NCI-H345 (cell line): ENCODE measurements around the gene POU3F1.

Source experiments
- DNase-seq: peaks from one replicate; lab custom pipeline; 2025; lab: John Stamatoyannopoulos, UW

The POU3F1 gene

DNA sequence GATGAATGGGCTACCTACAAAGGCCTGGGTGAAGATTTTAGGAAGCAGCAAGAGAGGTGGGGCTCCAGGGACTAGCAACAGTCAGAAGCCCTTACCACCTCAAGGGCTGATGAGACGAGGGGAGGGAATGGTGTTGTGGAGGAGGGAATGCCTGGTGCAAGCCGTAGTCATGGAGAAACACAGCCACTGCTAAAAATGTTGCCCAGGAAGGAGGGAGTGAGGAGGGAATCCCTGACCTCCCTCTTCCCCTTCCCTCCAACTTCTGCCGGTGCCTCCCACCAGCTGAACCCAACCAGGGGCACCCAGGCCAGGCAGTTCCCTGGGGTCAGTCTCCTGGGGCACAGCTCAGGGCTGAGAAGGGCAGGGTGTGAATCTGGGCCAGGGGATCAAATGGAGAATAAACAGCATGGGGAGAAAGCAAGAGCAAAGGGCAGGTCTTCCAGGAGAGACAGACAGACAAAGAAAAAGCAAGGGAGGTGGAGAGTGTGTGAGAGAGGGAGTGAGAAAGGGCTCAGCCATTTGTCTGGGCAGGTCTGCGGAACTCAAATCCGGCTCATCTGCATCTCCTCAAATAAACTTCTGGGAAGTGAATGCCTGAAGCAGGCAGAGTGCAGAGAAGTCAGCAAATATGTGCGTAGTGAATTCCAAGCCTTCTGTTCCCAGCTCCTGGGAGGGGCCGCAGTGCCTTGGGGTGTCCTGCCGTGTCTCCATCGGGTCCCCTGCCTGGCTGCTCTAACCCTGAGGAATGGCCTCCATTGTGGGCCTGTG lies 27.1 kb upstream of the POU3F1 start:
- DNase-seq, result no peak

DNA sequence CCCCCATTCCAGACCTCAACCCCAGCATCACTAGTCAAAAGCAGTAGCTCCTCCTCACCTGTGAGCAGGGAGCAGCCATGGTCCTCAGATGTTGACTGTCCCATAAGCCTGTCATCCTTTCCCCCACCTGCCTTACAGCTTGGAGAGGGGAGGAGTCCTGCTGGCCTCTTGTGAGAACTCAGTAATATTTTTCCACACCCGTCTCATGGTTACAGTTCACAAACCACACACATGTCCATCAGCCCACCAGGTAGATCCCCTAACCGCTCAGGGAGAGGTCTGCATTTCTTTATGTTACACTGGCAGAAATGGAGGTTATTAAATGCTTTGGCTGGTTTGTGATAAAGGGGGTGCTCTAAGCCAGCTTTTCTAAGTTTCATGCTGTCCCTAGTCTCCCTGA lies 26.3 kb upstream of the POU3F1 start:
- no peak for DNase-seq

DNA sequence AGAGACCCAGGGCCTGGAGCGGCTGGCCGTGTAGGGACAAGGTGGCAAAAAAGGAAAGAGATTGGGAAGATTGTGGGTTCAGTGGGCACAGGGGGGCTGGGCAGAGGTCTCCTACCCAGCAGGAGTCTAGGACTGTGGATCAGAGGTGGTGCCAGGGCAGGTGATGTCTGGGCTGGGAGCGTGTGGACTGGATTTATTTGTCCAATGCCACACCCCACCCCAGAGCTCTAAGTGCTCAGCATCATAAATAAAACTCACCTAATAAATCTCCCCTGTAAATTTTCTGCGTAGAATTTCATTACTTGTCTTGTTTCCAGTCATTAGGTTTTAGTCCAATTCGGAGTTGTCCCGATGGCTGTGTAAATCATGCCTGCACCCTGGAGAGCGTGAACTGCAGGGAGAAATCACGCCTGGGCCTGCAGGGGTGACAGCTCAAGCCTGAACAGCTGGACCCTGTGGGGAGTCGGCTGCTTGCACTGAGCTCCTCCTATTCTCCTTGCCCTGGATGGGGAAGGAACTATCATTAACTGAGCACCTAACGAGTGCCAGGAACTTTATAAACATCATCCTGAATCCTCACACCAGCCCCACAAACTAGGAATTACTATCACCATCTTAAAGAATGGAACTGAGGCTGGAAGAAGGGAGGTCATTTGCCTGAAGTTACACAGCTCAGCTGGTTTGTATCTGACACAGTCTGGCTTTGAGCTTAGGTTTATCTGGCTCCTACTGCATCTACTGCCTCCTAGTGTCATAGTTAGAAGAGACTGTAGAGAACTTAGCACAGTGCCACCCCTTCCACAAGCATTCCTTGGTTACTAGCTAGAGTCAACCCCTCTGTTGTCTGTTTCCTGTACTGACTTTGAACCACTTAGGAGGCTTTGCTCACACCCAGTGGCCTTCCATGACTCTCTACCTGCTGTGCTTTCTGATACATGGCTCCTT lies 25.0 kb upstream of the POU3F1 start:
- no peak for DNase-seq

DNA sequence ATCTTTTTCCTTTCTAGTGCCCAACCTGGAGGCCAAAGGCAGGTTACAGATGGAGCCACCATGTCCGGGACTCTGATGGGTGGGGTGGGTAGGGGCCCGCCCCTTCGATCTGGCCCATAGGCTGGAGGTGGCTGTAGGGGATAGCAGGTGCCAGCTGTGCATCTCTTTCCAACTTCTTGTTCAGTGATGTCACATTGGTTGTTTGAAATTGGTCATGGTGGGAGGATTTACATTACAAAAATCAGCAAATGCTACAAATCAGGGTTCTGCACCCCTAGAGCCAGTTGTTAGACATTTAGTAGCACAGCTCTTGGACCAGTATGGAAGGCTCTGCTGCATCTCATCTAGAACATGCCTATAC lies 22.4 kb upstream of the POU3F1 start:
- no peak for DNase-seq

DNA sequence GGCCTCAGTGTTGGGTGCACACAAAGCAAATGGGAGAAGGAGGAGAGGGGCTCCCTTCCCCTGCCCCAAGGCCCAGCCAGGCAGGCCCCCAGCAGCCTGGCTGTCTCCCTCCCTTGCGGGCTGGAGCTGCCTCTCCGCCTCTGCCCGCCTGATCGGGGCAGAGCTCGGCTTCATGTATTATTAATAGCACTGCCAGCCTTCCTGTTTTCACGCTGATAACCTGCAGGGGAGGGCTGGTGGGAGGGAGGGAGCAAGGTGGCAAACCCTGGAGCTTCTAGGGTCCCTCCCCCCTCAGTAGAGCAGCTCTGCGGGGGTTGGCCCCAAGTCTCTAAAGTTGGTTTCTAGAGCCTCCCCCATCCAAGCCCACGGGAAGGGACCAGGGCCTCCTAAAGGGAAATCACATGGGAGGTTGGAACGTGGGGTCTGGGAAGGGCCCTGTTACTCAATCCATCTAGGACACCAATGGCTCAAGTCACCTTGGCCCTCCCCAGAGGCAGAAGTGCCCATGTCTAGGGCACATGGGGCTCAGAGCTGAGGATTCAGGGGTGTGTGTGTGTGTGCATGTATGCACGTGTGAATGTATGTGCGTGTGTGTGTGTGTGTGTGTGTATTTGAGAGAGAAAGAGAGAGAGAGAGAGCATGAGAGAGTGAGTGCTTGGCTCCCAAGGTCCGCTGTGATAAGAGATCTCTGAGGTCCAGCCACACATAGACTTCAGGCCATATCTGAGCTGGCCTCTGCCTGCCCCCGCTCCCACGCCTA lies 21.8 kb upstream of the POU3F1 start:
- DNase-seq, result no peak

DNA sequence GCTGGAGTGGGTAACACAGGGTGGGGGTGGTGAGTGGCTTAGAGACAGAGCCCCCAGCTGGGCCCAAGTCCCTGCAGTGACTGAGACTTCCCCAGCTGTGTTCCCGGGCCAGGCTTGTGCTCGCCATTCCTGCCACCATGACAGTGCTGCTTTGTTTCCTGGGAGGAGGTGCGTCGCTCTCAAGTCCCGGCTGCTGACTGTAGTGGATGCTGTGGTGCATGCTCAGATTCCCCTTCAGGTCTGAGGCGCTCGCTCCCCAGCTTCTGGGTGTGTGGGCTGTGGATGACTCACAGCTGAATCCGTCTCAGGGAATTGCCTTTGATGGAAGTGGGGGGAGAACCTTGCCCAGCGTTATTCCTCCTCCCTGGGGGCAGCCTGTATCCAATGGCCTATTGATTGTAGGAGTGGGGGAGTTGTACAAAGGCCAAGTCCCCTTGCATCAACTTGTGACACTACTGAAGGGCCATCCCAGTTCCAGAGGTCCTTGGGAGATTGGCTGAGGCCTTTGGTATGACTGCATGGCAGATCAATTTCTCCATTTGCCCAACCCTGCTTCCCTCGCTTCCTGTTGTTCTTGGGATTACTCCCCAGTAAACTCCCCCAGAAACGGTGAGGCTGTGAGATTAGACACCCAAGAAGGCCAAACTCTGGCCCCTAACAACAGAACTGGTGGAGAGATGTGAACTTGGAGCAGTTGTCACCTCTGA lies 17.8 kb upstream of the POU3F1 start:
- no peak for DNase-seq

DNA sequence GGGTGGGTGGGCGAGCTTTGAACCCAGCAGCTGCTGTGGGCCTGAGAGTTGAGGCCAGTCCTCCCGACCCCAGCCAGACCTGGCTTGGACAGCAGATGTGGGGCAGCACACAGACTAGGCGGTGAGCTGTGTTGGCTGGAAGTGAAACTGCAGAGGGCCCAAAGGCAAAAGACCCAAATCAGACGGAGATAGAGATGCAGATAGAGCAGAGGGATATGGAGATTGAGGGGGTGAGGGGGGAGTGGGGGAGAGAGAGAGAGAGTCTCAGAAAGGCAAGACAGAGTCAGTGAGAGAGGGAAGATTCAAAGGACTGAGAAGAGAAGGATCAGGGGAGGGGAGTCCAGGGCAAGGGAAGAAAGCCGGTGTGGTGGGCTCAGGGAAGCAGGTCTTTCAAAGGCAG lies 17.0 kb upstream of the POU3F1 start:
- DNase-seq, result no peak

DNA sequence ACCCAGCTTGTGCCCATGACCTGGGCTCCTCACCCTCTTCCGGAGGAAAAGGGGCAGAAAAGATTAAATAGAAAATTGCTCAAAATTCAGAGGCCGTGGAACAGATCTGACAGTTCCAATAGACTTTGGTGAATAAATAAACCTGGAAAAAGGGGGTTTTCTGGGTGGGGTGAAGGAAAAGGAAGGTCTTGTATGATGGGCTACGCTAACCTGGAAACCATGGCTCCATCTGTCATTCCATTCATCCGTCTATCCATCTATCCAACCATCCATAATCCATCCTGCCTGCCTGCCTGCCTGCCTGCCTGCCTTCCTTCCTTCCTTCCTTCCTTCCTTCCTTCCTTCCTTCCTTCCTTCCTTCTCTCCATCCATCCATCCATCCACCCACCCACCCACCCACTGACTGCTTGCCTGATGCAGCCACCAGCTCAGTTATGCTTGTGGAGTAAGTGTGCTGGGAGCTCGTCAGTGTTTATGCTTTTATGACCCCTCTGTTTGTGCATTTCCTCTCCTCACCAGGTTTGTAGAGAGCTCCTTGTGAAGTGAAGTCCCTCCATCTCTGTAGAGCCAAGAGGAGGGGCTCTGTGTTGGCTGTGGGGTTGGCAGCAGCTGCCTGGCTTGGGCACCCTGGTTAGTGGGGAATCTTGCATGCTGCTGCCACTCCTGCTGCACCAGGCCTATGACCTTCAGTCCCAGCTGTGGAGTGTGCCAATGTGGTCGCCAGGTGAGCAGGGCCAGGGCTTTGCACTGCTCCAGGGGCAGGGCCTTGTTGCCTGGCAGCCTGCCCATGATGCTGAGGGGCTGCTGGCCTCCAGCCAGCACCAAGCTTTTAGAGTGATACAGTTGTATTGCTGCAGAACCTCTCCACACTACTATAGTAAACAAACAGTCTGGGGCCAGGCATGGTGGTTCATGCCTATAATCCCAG lies 16.0 kb upstream of the POU3F1 start:
- DNase-seq, result peak; percentile 95

DNA sequence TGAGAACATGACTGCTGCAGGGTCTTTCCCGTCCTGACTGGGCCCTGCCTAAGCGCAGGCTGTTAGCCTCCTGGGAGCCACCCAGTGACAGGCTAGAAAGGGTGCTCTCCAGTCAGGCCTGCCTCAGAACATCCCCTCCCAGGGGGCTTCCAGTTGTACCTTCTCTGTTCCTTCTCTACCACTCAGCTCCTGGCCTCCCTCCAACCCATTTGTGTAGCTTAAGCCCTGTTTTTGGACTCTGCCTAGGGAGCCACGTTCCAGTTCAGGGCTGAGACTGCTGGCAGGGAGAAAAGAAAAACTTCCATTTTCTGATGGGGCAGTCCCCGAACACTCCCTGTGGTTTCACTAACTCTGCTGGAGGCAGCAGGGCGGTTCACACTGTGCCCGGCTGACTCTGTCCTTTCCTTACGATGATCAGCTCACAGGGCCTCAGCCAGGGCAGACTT lies 15.3 kb upstream of the POU3F1 start:
- no peak for DNase-seq

DNA sequence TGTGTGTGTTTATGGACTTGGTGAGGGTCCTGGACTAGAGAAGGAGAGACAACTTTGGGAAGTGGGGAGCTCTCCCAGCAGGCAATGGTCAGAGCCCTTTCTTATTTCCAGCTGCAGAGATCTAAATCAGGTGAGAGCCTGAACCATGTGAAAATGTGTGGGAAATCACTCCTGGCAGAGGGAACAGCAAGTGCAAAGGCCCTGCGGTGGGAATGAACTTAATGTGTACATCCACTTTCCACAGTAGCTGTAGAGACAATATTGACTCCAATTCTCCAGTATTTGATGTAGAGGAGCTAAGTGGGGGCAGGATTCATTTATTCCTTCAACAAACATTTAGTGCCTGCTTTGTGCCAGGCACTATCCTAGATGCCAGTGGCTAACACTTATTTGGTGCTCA lies 14.7 kb upstream of the POU3F1 start:
- no peak for DNase-seq

DNA sequence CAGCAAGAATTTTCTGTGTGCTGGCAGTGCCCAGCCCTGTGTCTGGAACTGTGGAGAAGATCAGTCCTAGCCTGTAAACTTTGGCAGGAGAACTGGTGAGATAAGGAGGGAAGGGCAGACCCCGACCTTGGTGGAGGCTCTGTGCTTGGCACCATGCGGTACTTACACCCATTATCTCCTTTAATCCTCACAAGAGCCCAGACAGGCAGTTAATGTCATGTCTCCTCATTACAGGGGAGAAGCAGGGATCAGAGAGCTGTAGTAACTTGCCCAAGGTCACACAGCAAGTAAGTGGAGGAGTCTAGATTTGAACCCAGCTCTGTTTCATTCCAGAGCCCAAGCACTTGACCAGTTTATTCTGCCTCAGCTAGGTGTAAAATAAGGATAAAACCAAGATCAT lies 13.9 kb upstream of the POU3F1 start:
- DNase-seq, result no peak

DNA sequence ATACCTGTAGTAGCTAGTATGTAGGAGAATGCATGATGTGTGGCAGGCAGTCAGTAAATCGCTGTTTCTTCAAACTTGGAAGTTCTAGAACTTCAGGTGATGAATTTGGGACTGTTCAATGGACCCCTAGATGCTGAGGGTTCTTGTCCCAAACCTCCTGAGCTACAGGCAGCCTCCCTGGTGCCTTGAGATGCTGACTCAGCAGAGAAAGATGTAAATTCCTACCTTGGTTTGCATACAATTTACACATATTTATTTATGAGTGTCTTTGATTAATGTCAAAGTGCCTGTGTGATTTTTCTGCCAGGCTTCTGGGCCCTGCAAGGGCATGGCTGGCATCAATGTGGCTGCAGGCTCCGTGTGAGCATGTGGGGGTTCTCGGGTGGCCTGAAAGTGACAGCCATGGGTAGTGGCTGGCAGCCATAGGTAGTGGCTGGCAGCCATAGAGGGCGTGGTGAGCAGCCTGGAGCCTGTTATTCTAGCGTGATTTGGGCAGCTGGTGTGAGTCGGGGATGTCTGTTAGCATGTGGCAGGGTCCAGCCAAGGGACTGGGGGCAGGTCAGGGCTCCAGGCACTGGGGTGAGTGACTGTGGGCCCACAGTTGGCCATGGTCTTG lies 13.2 kb upstream of the POU3F1 start:
- DNase-seq, result no peak

DNA sequence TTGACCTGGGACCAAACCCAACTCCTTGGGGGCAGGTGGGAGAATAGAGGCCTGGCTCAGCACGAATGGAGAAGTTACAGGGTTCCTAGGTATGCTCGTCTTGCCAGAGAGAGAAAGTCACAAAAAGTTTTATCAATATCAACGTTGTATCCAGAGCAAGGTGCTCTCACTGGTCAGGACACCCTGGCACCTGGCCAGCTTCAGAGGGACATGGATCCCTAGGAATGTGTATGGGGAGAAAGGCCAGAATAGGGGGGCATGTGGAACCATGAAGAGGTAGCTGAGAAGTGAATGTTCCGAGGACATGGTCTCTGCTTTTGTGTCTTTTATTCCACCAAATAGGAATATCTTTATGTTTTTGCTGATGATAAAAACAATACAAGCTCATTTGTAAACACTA lies 9.4 kb upstream of the POU3F1 start:
- no peak for DNase-seq

DNA sequence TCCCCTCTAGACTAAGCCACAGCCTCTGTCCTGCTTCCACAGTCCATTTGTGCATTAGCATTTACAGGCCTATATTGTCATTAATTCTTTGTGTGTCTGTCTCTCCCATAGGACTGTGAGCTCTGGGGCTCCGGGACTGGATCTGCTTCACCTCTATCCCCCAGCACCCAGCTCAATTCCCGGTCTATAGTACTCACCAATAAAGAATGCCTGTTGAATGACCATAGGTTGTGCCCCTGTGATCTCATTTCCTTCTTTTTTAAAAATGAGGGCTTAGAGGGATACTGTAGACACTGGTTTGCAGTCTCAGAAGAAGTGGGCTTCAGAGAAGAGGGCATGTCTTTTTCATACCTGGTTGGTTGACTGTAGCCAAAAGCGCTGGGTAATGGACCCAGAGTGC lies 8.8 kb upstream of the POU3F1 start:
- no peak for DNase-seq

DNA sequence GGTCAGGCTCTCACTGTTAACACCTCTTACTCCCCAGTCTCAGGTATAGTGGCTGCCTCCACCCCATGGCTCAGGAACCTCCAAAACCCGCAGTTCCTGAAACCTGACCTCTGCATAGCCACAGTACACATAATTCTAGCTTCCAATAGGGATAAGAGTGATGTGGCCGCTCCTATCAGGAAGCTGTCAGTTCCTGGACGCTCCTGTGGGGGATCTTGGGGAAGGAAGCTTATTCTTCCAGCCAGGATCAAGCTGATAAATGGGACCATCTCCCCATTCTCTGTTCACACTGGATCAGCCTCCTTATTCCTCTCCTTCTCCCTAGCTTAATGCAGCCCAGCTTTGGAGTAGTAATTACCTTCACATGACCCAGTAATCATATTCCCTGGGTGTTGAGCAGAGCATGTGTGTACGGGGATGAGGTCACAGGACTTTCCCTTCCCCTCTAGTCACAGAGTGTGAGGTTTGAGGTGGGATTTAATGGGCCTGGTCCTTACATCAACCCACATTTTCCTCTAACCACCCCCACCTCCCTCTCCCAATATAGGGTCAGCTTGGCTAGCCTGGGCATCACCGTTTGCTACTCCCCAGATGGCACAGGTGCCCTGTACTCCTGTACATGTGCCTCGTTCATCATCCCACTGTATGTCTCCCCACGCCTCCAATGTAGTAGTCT lies 7.0 kb upstream of the POU3F1 start:
- no peak for DNase-seq

DNA sequence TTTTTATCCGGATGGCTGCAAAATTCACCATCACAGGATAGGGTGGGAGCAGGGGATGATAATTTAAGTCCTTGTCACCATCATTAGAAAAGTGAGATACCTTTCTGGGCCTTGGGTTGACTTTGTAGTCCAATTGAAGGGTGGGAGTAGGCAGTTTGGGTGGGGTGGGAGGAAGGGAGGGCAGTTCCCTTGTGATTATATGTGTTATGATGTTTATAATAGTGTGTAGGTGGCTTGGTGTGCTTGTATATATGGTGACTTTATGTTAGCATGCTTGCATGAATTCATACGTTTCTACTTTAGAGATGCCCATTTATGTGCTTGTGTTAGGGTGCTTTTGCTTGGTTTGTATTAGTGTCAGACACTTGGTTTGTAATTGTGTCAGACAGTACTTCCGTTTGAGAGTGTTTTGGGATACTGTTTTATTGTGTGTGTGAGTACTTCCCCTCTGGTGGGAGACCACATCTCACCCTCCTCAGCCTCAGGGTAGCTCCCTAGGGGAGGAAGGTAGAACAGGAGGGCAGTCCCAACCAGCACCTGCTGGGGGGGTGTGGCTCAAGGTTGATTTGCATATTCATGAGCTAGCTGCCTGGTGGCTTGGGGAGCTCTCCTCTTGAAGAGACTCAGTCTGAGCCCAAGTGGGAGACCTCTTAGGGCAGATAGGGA lies 6.3 kb upstream of the POU3F1 start:
- DNase-seq, result no peak

DNA sequence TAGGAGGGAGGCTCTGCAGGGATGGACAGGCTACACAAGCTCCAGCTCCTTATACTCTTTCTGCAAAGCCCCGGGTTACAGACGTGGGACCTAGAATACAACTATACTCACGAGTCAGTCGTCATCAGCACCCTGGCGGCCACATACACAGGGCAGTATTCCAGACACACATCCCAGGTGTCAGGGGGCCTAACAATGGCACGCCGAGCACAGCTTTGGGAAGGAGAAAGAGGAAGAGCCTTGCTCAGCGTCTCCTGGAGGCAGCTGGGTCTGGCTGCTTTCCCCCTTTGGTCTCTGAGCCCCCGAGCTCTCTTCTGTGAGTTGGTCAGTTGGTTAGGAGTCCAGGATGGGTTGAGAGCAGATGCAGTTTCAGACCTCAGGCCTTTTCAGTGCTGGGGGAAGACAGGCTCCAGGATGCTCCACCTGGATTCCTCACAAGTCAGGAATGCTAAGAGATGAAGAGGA lies 4.5 kb upstream of the POU3F1 start:
- no peak for DNase-seq

DNA sequence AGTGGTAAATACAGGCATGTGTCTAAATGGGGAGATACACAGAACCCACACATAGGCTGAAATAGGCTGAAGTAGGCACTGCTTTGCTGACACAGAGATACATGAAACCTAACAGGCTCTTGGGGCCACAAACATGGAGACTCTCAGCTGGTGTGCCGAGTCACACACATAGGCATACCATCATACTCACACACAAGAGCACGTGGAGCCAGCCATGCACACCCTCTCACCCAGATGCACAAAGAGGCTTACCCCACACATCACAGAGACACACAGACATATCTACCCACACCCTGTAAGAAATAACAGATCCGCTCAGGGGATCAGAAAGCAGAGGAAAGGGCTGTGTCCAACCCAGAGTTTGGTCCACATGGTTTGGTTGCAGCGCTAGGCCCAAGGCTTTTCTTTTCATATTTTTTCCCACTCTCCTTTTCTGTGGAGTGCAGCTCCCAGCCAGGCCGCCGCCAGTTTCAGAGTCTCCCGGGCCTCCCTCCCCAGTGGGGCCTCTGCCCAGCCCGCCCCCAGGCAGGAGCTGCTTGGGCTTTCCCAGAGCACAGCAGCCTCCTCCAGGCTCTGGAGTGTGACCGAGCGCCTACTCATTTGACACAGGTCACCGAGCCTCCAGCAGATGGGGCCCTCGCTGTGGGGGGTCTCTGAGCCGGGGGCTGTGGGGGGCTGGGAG lies 3.9 kb upstream of the POU3F1 start:
- DNase-seq, result no peak
